Measurements from ENCODE around the gene MINDY2.

The MINDY2 gene

GRCh38 chr15:58779554-58779953 lies 8.5 kb downstream of the MINDY2 start:
- Histone ChIP-seq H3K4me2 (ENCODE audit: low read length) (no peak overlapping the region), H3K79me2 (ENCODE audit: low read length) (no peaks in the 10 kb centered on the region), H3K36me3 (replicated peaks; ENCODE audit: low read depth, low read length) (no peaks in the 10 kb centered on the region), H4K20me1 (ENCODE audit: insufficient read depth, low read length) (no peaks in the 10 kb centered on the region), H3K27me3 (ENCODE audit: low read depth, low read length) (no peaks in the 10 kb centered on the region), H3K9ac (ENCODE audit: low read length) (no peak overlapping the region), H3K4me1 (ENCODE audit: low read length) (peaks cover 12% of the 10 kb centered on the region), H2AFZ (ENCODE audit: low read depth, low read length) (no peak overlapping the region), H3K4me3 (ENCODE audit: low read length) (no peak overlapping the region), H3K9me3 (ENCODE audit: insufficient read depth, low read length) (no peaks in the 10 kb centered on the region), H3K27ac (ENCODE audit: low read length) (no peak overlapping the region)
- TF ChIP-seq, protein P1, sequence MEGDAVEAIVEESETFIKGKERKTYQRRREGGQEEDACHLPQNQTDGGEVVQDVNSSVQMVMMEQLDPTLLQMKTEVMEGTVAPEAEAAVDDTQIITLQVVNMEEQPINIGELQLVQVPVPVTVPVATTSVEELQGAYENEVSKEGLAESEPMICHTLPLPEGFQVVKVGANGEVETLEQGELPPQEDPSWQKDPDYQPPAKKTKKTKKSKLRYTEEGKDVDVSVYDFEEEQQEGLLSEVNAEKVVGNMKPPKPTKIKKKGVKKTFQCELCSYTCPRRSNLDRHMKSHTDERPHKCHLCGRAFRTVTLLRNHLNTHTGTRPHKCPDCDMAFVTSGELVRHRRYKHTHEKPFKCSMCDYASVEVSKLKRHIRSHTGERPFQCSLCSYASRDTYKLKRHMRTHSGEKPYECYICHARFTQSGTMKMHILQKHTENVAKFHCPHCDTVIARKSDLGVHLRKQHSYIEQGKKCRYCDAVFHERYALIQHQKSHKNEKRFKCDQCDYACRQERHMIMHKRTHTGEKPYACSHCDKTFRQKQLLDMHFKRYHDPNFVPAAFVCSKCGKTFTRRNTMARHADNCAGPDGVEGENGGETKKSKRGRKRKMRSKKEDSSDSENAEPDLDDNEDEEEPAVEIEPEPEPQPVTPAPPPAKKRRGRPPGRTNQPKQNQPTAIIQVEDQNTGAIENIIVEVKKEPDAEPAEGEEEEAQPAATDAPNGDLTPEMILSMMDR (IDR thresholded peaks at IDR 0.05; ENCODE audit: low read depth, low read length): no peak
- TF ChIP-seq EZH2phosphoT487 (IDR thresholded peaks at IDR 0.05; ENCODE audit: low read depth): no peak

- no peaks in the 10 kb centered on the region for H3K36me3 ChIP-seq (replicated peaks; ENCODE audit: low read depth, low read length)
- H3K4me2 ChIP-seq (ENCODE audit: low read length): no peak overlapping the region
- no peaks in the 10 kb centered on the region for H4K20me1 ChIP-seq (ENCODE audit: insufficient read depth, low read length)
- H3K79me2 ChIP-seq (ENCODE audit: low read length): no peaks in the 10 kb centered on the region
- H3K27ac ChIP-seq (ENCODE audit: low read length): no peak overlapping the region
- no peaks in the 10 kb centered on the region for H3K27me3 ChIP-seq (ENCODE audit: low read depth, low read length)
- no peak overlapping the region for H3K4me3 ChIP-seq (ENCODE audit: low read length)
- TF ChIP-seq, protein P1 (IDR thresholded peaks at IDR 0.05; ENCODE audit: low read depth, low read length): no peak
- TF ChIP-seq EZH2phosphoT487 (IDR thresholded peaks at IDR 0.05; ENCODE audit: low read depth): no peak
- no peaks in the 10 kb centered on the region for H3K4me1 ChIP-seq (ENCODE audit: low read length)
- H3K9ac ChIP-seq (ENCODE audit: low read length): no peak overlapping the region
- no peaks in the 10 kb centered on the region for H3K9me3 ChIP-seq (ENCODE audit: insufficient read depth, low read length)
- H2AFZ ChIP-seq (ENCODE audit: low read depth, low read length): no peak overlapping the region
Measured at GRCh38 chr15:58785355-58785754, 14.3 kb downstream of the MINDY2 start.

DNA sequence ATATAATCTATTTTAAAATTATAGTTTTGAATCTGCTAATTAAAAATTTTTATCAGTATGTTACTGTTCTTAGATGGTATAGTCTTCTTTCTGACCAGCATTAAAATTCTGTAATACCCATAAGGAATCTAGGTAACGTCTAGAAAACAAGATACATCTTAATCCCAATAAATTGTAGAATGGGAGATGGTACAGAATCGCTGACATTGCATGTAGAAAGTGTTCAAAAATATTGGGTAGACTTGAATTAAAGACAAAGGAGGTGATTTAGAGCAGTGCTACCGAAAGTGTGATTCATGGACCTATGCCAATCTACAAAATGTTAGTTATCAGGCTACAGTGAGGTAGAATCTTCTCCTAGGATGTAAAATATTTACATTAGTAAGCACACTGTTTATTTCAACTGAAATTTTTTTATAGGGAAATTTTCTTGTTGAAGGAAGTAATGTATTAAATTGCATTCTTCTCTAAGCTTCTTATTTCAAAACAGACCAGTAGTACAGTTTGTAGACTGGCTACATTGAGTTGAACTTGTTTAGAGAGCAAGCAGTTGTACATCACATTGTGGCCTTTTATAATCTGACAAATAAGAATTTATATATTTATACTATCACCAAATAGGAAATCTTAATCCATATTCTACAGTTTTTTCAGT lies 17.1 kb downstream of the MINDY2 start:
- Histone ChIP-seq H3K4me1 (ENCODE audit: low read length) (no peaks in the 10 kb centered on the region), H3K27me3 (ENCODE audit: low read depth, low read length) (no peaks in the 10 kb centered on the region), H3K9ac (ENCODE audit: low read length) (no peak overlapping the region), H3K9me3 (ENCODE audit: insufficient read depth, low read length) (no peaks in the 10 kb centered on the region), H3K79me2 (ENCODE audit: low read length) (no peaks in the 10 kb centered on the region), H3K36me3 (replicated peaks; ENCODE audit: low read depth, low read length) (no peaks in the 10 kb centered on the region), H3K4me3 (ENCODE audit: low read length) (no peak overlapping the region), H4K20me1 (ENCODE audit: insufficient read depth, low read length) (no peaks in the 10 kb centered on the region), H3K27ac (ENCODE audit: low read length) (no peak overlapping the region), H2AFZ (ENCODE audit: low read depth, low read length) (no peak overlapping the region), H3K4me2 (ENCODE audit: low read length) (no peak overlapping the region)
- TF ChIP-seq, protein P1 (IDR thresholded peaks at IDR 0.05; ENCODE audit: low read depth, low read length): no peak
- no peak for TF ChIP-seq EZH2phosphoT487 (IDR thresholded peaks at IDR 0.05; ENCODE audit: low read depth)

DNA sequence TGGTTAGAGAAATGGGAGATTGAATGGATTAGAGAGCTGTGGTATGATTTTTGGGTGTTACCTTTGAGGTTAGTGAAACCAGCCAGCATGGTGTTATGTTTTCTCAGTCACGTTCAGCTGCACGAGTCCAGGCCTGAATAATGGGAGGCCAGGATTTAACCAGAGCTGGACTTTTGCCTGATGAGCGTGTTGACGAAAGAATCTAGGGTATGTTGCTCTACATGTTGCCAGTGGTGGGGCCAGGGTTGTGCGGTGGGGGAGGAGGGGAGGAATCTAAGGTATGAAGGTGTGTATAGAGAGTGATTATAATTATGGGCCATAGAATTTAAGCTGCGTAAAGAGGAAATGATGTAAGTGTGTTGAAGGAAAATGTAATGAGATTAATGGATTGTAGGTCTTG lies 22.8 kb downstream of the MINDY2 start:
- TF ChIP-seq, protein P1 (IDR thresholded peaks at IDR 0.05; ENCODE audit: low read depth, low read length): no peak
- no peak for TF ChIP-seq EZH2phosphoT487 (IDR thresholded peaks at IDR 0.05; ENCODE audit: low read depth)
- Histone ChIP-seq H3K4me2 (ENCODE audit: low read length) (no peak overlapping the region), H3K4me1 (ENCODE audit: low read length) (no peaks in the 10 kb centered on the region), H3K9ac (ENCODE audit: low read length) (no peak overlapping the region), H3K27ac (ENCODE audit: low read length) (no peak overlapping the region), H3K79me2 (ENCODE audit: low read length) (no peaks in the 10 kb centered on the region), H3K36me3 (replicated peaks; ENCODE audit: low read depth, low read length) (no peaks in the 10 kb centered on the region), H2AFZ (ENCODE audit: low read depth, low read length) (no peak overlapping the region), H3K4me3 (ENCODE audit: low read length) (no peak overlapping the region), H3K27me3 (ENCODE audit: low read depth, low read length) (no peaks in the 10 kb centered on the region), H3K9me3 (ENCODE audit: insufficient read depth, low read length) (no peaks in the 10 kb centered on the region), H4K20me1 (ENCODE audit: insufficient read depth, low read length) (no peaks in the 10 kb centered on the region)

All from OCI-LY3 (cell line).